GM12878 (cell line): ENCODE results near the gene CCNB3.

Source experiments
- BHLHE40 ChIP-seq, 2 experiments: fragments of 450-650 bp in 1 of 2; IDR thresholded peaks; 2 replicates each; pipeline ENCODE4 v1.6.1; 2011 to 2017; ENCODE audit warnings: low read depth in 2 of 2, borderline replicate concordance in 1 of 2, improper control_type of control experiment in 1 of 2, low read length in 1 of 2, mild to moderate bottlenecking in 1 of 2
- CTCF ChIP-seq, 3 experiments: IDR thresholded peaks in 2 of 3; conservative IDR thresholded peaks in 1 of 3; 2 replicates each; pipeline ENCODE4 v1.5.1; 2011; ENCODE audit warnings: low read depth in 3 of 3, low read length in 3 of 3, mild to moderate bottlenecking in 3 of 3, control low read depth in 2 of 3, moderate library complexity in 2 of 3, inconsistent platforms in 1 of 3, mixed read lengths in 1 of 3; ENCODE audit not compliant: control insufficient read depth in 2 of 3, insufficient read depth in 1 of 3; ENCODE audit errors: extremely low read depth in 1 of 3
- EP300 ChIP-seq, 2 experiments: fragments of 150-350 bp in 1 of 2; IDR thresholded peaks; 2 replicates each; pipeline ENCODE4 v1.6.1; 2011 to 2012; ENCODE audit warnings: low read depth in 2 of 2, low read length in 2 of 2, borderline replicate concordance in 1 of 2, improper control_type of control experiment in 1 of 2, inconsistent platforms in 1 of 2; ENCODE audit not compliant: control insufficient read depth in 1 of 2
- MYC ChIP-seq: IDR thresholded peaks from 2 replicates; pipeline ENCODE4 v1.6.1; 2011; ENCODE audit warnings: mild to moderate bottlenecking, low read length, moderate library complexity, inconsistent platforms; ENCODE audit not compliant: insufficient read depth, insufficient replicate concordance, insufficient read length, severe bottlenecking
- NRF1 ChIP-seq: conservative IDR thresholded peaks from 2 replicates; pipeline ENCODE4 v1.6.1; 2011; ENCODE audit warnings: mild to moderate bottlenecking, low read depth, low read length, improper control_type of control experiment
- PRDM15 ChIP-seq: fragments of 450-650 bp; formaldehyde crosslinking; IDR thresholded peaks from 2 replicates; pipeline ENCODE4 v1.4.0; 2020; ENCODE audit warnings: mild to moderate bottlenecking, moderate library complexity
- RAD21 ChIP-seq: IDR thresholded peaks from 2 replicates; pipeline ENCODE4 v1.6.1; 2011; ENCODE audit warnings: mild to moderate bottlenecking, low read depth, low read length, moderate library complexity; ENCODE audit not compliant: insufficient read depth
- SIX5 ChIP-seq: IDR thresholded peaks from 2 replicates; pipeline ENCODE4 v1.6.1; 2011; ENCODE audit warnings: mild to moderate bottlenecking, low read depth, low read length, moderate library complexity; ENCODE audit not compliant: severe bottlenecking
- SMARCA5 ChIP-seq: fragments of 450-650 bp; IDR thresholded peaks from 2 replicates; pipeline ENCODE4 v1.6.1; 2017; ENCODE audit warnings: mild to moderate bottlenecking
- USF1 ChIP-seq: IDR thresholded peaks from 2 replicates; pipeline ENCODE4 v1.6.1; 2011; ENCODE audit warnings: borderline replicate concordance, low read depth, mild to moderate bottlenecking, moderate library complexity, mixed read lengths, low read length; ENCODE audit not compliant: insufficient read depth; ENCODE audit errors: extremely low read length
- ZNF274 ChIP-seq: IDR thresholded peaks from one replicate; pipeline ENCODE4 v1.8.0; 2011; ENCODE audit not compliant: insufficient read length, insufficient read depth

- no peak for TF ChIP-seq NRF1
- TF ChIP-seq RAD21 = no peak
- no peak for TF ChIP-seq CTCF (IDR thresholded peaks at IDR 0.05 in 2 of 3, conservative IDR thresholded peaks at IDR 0.05 in 1 of 3; ENCODE audit: control insufficient read depth in 2 of 3, extremely low read depth in 1 of 3, insufficient read depth in 1 of 3, low read depth in 3 of 3, low read length in 3 of 3)
- no peak for TF ChIP-seq EP300 (IDR thresholded peaks at IDR 0.05; ENCODE audit: borderline replicate concordance in 1 of 2, control insufficient read depth in 1 of 2, low read depth in 2 of 2, low read length in 2 of 2)
- no peak for TF ChIP-seq SIX5
- no peak for TF ChIP-seq USF1
- no peak for TF ChIP-seq PRDM15 (CRISPR knock-in tag)
- no peak for TF ChIP-seq ZNF274
- TF ChIP-seq MYC = no peak
- no peak for TF ChIP-seq SMARCA5
- no peak for TF ChIP-seq BHLHE40 (IDR thresholded peaks at IDR 0.05; ENCODE audit: borderline replicate concordance in 1 of 2, low read depth in 2 of 2, low read length in 1 of 2)
Measured at GRCh38 chrX:50327235-50327634, 122.7 kb downstream of the CCNB3 start.
